ENCODE data around the gene SERBP1. TPM values are rescaled to one million over a fixed set of nuclear protein-coding genes. Genes with fewer than 3 reads are reported as not detected.

SERBP1 gene
- total RNA-seq, 1 experiment from 2014 or later: 325 TPM

- ChIA-PET POLR2A (no interaction called here), RAD21 (ENCODE audit: low non-redundant PET in 1 of 2, low total read pairs in 2 of 2, uncharacterized antibody in 2 of 2, unreplicated experiment in 2 of 2) (no interaction called here), CTCF (interaction anchor here (0.6 kb wide), 1 partner anchor 20 kb away, joined by 3 read pairs; no protein-coding TSS in a partner anchor)
- H2AFZ ChIP-seq (ENCODE audit: low read depth, low read length, poor library complexity, severe bottlenecking): no peak overlapping the region
- intact Hi-C loops (cut with micrococcal nuclease): no loop called here
- DNase-seq (ENCODE audit: low read depth, low spot score) (no peak), ATAC-seq (no peak)
- no peaks in the 10 kb centered on the region for H3K79me2 ChIP-seq (ENCODE audit: insufficient read depth, low read length)
- H3K27me3 ChIP-seq (ENCODE audit: insufficient read depth, low read length): no peaks in the 10 kb centered on the region
- H3K9ac ChIP-seq (ENCODE audit: low read length): no peak overlapping the region
- H3K4me2 ChIP-seq (ENCODE audit: low read length): no peak overlapping the region
- H3K27ac ChIP-seq (ENCODE audit: low read depth, low read length): no peak overlapping the region
- TF ChIP-seq SP1 (IDR thresholded peaks at IDR 0.05; ENCODE audit: low read depth) (no peak), ZNF274 (IDR thresholded peaks at IDR 0.05; ENCODE audit: low read depth, low read length) (no peak), SRF (IDR thresholded peaks at IDR 0.05; ENCODE audit: low read depth) (no peak), EZH2phosphoT487 (IDR thresholded peaks at IDR 0.05; ENCODE audit: borderline replicate concordance) (no peak), TCF7L2 (IDR thresholded peaks at IDR 0.05; ENCODE audit: borderline replicate concordance, extremely low read depth, insufficient read depth, insufficient read length) (no peak), POLR2AphosphoS5 (IDR thresholded peaks at IDR 0.05; ENCODE audit: low read depth, low read length) (no peak), YY1 (IDR thresholded peaks at IDR 0.05; ENCODE audit: extremely low read depth, insufficient replicate concordance, low read depth, low read length) (no peak), ELF1 (IDR thresholded peaks at IDR 0.05; ENCODE audit: borderline replicate concordance, low read depth) (no peak), EGR1 (IDR thresholded peaks at IDR 0.05; ENCODE audit: low read depth) (no peak), SIN3A (IDR thresholded peaks at IDR 0.05; ENCODE audit: low read depth) (no peak), ZFX (IDR thresholded peaks at IDR 0.05) (no peak), CBX3 (IDR thresholded peaks at IDR 0.05; ENCODE audit: low read depth) (no peak)
- TF ChIP-seq, protein P1, sequence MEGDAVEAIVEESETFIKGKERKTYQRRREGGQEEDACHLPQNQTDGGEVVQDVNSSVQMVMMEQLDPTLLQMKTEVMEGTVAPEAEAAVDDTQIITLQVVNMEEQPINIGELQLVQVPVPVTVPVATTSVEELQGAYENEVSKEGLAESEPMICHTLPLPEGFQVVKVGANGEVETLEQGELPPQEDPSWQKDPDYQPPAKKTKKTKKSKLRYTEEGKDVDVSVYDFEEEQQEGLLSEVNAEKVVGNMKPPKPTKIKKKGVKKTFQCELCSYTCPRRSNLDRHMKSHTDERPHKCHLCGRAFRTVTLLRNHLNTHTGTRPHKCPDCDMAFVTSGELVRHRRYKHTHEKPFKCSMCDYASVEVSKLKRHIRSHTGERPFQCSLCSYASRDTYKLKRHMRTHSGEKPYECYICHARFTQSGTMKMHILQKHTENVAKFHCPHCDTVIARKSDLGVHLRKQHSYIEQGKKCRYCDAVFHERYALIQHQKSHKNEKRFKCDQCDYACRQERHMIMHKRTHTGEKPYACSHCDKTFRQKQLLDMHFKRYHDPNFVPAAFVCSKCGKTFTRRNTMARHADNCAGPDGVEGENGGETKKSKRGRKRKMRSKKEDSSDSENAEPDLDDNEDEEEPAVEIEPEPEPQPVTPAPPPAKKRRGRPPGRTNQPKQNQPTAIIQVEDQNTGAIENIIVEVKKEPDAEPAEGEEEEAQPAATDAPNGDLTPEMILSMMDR (IDR thresholded peaks at IDR 0.05 in 2 of 3, conservative IDR thresholded peaks at IDR 0.05 in 1 of 3; ENCODE audit: borderline replicate concordance in 1 of 3, insufficient read depth in 1 of 3, low read depth in 2 of 3, low read length in 2 of 3): no peak
- TF ChIP-seq, protein P2, sequence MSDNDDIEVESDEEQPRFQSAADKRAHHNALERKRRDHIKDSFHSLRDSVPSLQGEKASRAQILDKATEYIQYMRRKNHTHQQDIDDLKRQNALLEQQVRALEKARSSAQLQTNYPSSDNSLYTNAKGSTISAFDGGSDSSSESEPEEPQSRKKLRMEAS (IDR thresholded peaks at IDR 0.05): no peak
- TF ChIP-seq, protein P3, sequence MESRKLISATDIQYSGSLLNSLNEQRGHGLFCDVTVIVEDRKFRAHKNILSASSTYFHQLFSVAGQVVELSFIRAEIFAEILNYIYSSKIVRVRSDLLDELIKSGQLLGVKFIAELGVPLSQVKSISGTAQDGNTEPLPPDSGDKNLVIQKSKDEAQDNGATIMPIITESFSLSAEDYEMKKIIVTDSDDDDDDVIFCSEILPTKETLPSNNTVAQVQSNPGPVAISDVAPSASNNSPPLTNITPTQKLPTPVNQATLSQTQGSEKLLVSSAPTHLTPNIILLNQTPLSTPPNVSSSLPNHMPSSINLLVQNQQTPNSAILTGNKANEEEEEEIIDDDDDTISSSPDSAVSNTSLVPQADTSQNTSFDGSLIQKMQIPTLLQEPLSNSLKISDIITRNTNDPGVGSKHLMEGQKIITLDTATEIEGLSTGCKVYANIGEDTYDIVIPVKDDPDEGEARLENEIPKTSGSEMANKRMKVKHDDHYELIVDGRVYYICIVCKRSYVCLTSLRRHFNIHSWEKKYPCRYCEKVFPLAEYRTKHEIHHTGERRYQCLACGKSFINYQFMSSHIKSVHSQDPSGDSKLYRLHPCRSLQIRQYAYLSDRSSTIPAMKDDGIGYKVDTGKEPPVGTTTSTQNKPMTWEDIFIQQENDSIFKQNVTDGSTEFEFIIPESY (IDR thresholded peaks at IDR 0.05; ENCODE audit: extremely low read depth, insufficient replicate concordance, low read length): no peak
- TF ChIP-seq, protein P4, sequence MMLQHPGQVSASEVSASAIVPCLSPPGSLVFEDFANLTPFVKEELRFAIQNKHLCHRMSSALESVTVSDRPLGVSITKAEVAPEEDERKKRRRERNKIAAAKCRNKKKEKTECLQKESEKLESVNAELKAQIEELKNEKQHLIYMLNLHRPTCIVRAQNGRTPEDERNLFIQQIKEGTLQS (IDR thresholded peaks at IDR 0.05): no peak
- no TSS peak for BruUV-seq (replicated peaks)
- H3K4me3 ChIP-seq (replicated peaks in 1 of 2; ENCODE audit: low read depth in 1 of 2, low read length in 2 of 2): no peak overlapping the region
- peaks cover 0 to 4% of the 10 kb centered on the region in 2 experiments; a peak in 1 of 4 replicates for H3K4me1 ChIP-seq (ENCODE audit: control insufficient read depth in 1 of 2, insufficient read depth in 2 of 2, low read length in 2 of 2)
- H3K9me3 ChIP-seq (ENCODE audit: control insufficient read depth in 1 of 2, insufficient read depth in 1 of 2, low read depth in 1 of 2, low read length in 2 of 2): no peaks in the 10 kb centered on the region
- H4K20me1 ChIP-seq (ENCODE audit: insufficient read depth): no peaks in the 10 kb centered on the region
- H3K9me2 ChIP-seq (ENCODE audit: insufficient read depth): no peaks in the 10 kb centered on the region
- H3K36me3 ChIP-seq (ENCODE audit: control insufficient read depth in 1 of 2, insufficient read depth in 2 of 2, low read length in 2 of 2): no peaks in the 10 kb centered on the region
Observed at GRCh38 chr1:67476906-67477305, 46.7 kb upstream of the SERBP1 start.
